ENCODE results near the gene RASA2. TPM values are rescaled to one million over a fixed set of nuclear protein-coding genes. Genes with fewer than 3 reads are reported as not detected.
A peak's percentile ranks its signal among the peaks of the same experiment; 100 is the strongest.

Gene RASA2
- total RNA-seq, 1 experiment from 2014 or later = 14.5 TPM

DNA sequence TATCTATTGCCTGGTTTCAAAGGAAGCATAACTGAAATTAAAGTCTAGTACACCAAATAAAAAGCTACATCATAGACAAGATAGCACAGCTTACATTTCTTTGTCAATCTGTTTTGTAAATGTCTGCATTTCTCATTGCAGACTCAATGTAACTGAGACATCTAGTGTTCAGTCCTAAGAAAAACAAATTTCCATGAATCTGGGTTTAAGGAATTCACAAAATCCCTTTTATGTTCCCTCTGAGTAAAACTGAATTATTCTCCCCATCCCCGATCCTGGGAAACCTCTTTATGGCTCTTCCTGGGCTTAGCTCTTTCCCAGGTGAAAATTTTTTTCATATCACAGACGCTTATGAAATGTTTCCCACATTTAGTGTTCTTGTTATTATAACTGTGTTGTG lies 21.6 kb upstream of the RASA2 start:
- DNase-seq (ENCODE audit: low read depth, low spot score) (no peak), ATAC-seq (no peak)
- CTCF ChIA-PET = no interaction called here
- TF ChIP-seq, protein P1, sequence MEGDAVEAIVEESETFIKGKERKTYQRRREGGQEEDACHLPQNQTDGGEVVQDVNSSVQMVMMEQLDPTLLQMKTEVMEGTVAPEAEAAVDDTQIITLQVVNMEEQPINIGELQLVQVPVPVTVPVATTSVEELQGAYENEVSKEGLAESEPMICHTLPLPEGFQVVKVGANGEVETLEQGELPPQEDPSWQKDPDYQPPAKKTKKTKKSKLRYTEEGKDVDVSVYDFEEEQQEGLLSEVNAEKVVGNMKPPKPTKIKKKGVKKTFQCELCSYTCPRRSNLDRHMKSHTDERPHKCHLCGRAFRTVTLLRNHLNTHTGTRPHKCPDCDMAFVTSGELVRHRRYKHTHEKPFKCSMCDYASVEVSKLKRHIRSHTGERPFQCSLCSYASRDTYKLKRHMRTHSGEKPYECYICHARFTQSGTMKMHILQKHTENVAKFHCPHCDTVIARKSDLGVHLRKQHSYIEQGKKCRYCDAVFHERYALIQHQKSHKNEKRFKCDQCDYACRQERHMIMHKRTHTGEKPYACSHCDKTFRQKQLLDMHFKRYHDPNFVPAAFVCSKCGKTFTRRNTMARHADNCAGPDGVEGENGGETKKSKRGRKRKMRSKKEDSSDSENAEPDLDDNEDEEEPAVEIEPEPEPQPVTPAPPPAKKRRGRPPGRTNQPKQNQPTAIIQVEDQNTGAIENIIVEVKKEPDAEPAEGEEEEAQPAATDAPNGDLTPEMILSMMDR (IDR thresholded peaks at IDR 0.05) = peak; percentile 24; the same call in 1 of the 2 replicates
- no peak for TF ChIP-seq TCF7L2 (IDR thresholded peaks at IDR 0.05; ENCODE audit: low read depth, low read length)
- in situ Hi-C loops (cut with HindIII; ENCODE audit: low pct_unique_long_range_greater_than_20kb, low sequenced_read_pairs) (no loop called here), intact Hi-C loops (cut with micrococcal nuclease; ENCODE audit: unreplicated experiment) (loop anchor here (10.0 kb wide), 1 partner anchor 410 kb away; the partner anchor contains the start of gene ATP1B3)
- BruUV-seq (replicated peaks) = no TSS peak
- no peaks in the 10 kb centered on the region for H3K27me3 ChIP-seq (ENCODE audit: control insufficient read depth, insufficient read depth, low read length)
- no peaks in the 10 kb centered on the region for H3K36me3 ChIP-seq (ENCODE audit: control insufficient read depth, insufficient read depth, low read length)
- no peak overlapping the region for H3K4me3 ChIP-seq (ENCODE audit: low read depth in 2 of 2, low read length in 2 of 2)
- H3K9me3 ChIP-seq (ENCODE audit: control insufficient read depth, insufficient read depth, low read depth, low read length) = no peaks in the 10 kb centered on the region
- H3K27ac ChIP-seq (ENCODE audit: low read length) = no peak overlapping the region
- POLR2A ChIA-PET = no interaction called here
- no peaks in the 10 kb centered on the region for H3K4me1 ChIP-seq (ENCODE audit: control insufficient read depth, insufficient read depth, low read length)

DNA sequence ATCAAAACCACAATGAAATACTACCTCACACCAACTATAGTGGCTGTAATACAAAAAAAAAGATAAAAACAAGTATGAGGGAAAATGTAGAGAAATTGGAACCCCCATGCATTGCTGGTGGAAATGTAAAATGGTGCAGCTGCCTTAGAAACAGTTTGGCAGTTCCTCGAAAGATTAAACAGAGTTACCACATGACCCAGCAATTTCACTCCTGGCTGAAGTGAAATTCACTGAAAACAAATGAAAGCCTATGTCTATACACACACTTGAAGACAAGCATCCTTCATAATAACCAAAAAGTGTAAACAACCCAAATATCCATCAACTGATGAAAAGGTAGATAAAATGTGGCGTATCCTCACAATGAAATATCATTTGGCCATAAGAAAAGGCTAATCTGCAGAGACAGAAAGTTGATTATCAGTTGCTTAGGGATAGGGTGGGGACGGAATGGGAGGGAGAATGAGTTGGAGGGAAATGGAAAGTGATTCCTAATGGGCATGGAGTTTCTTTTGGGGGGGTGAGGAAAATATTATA lies 20.1 kb upstream of the RASA2 start:
- no peaks in the 10 kb centered on the region for H3K36me3 ChIP-seq (ENCODE audit: control insufficient read depth, insufficient read depth, low read length)
- intact Hi-C loops (cut with micrococcal nuclease; ENCODE audit: unreplicated experiment) (loop anchor here (10.0 kb wide), 1 partner anchor 408 kb away; the partner anchor contains the start of gene ATP1B3), in situ Hi-C loops (cut with HindIII; ENCODE audit: low pct_unique_long_range_greater_than_20kb, low sequenced_read_pairs) (no loop called here)
- TF ChIP-seq, protein P1 (IDR thresholded peaks at IDR 0.05) = no peak
- TF ChIP-seq TCF7L2 (IDR thresholded peaks at IDR 0.05; ENCODE audit: low read depth, low read length) = no peak
- no peak for TF ChIP-seq POLR2AphosphoS5 (IDR thresholded peaks at IDR 0.05; ENCODE audit: low read depth, low read length)
- no peak for TF ChIP-seq SIN3A (IDR thresholded peaks at IDR 0.05; ENCODE audit: borderline replicate concordance, insufficient read depth, low read depth, low read length)
- TF ChIP-seq, protein P2, sequence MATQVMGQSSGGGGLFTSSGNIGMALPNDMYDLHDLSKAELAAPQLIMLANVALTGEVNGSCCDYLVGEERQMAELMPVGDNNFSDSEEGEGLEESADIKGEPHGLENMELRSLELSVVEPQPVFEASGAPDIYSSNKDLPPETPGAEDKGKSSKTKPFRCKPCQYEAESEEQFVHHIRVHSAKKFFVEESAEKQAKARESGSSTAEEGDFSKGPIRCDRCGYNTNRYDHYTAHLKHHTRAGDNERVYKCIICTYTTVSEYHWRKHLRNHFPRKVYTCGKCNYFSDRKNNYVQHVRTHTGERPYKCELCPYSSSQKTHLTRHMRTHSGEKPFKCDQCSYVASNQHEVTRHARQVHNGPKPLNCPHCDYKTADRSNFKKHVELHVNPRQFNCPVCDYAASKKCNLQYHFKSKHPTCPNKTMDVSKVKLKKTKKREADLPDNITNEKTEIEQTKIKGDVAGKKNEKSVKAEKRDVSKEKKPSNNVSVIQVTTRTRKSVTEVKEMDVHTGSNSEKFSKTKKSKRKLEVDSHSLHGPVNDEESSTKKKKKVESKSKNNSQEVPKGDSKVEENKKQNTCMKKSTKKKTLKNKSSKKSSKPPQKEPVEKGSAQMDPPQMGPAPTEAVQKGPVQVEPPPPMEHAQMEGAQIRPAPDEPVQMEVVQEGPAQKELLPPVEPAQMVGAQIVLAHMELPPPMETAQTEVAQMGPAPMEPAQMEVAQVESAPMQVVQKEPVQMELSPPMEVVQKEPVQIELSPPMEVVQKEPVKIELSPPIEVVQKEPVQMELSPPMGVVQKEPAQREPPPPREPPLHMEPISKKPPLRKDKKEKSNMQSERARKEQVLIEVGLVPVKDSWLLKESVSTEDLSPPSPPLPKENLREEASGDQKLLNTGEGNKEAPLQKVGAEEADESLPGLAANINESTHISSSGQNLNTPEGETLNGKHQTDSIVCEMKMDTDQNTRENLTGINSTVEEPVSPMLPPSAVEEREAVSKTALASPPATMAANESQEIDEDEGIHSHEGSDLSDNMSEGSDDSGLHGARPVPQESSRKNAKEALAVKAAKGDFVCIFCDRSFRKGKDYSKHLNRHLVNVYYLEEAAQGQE (IDR thresholded peaks at IDR 0.05; ENCODE audit: insufficient read depth in 1 of 2, low read depth in 2 of 2, low read length in 1 of 2) = no peak
- H3K9me3 ChIP-seq (ENCODE audit: control insufficient read depth, insufficient read depth, low read depth, low read length) = no peaks in the 10 kb centered on the region
- POLR2A ChIA-PET = no interaction called here
- H3K27me3 ChIP-seq (ENCODE audit: control insufficient read depth, insufficient read depth, low read length) = no peaks in the 10 kb centered on the region
- no peak overlapping the region for H3K27ac ChIP-seq (ENCODE audit: low read length)
- H3K4me3 ChIP-seq (ENCODE audit: low read depth in 2 of 2, low read length in 2 of 2) = no peak overlapping the region
- no TSS peak for BruUV-seq (replicated peaks)
- H3K4me1 ChIP-seq (ENCODE audit: control insufficient read depth, insufficient read depth, low read length) = no peaks in the 10 kb centered on the region
- DNase-seq (ENCODE audit: low read depth, low spot score) = no peak
- CTCF ChIA-PET = interaction anchor here (0.6 kb wide), 1 partner anchor 14 kb away, joined by 3 read pairs; no protein-coding TSS in a partner anchor
- ATAC-seq = no peak
